Endodermal cell (in vitro differentiated cells): ENCODE data around the gene ERAP2. TPM values are rescaled to one million over a fixed set of nuclear protein-coding genes. Genes with fewer than 3 reads are reported as not detected.

Experiments used
- DNase-seq: peaks from one replicate; pipeline ENCODE4 v3.0.0-alpha.2; 2017
- H3K27ac ChIP-seq: 2 replicates; pipeline ENCODE4 v1.5.1; 2013; ENCODE audit warnings: mild to moderate bottlenecking, low read depth, low read length, moderate library complexity
- H3K27me3 ChIP-seq: 2 replicates; pipeline ENCODE4 v1.6.1; 2013; ENCODE audit warnings: mild to moderate bottlenecking, low read length, moderate library complexity; ENCODE audit not compliant: insufficient read depth, control insufficient read depth, poor library complexity, severe bottlenecking
- H3K36me3 ChIP-seq: 2 replicates; pipeline ENCODE4 v1.7.0; 2013; ENCODE audit warnings: mild to moderate bottlenecking, low read length, moderate library complexity; ENCODE audit not compliant: control insufficient read depth, insufficient read depth
- H3K4me1 ChIP-seq: one replicate; pipeline ENCODE4 v1.7.0; 2013; ENCODE audit warnings: low read length; ENCODE audit not compliant: control insufficient read depth, insufficient read depth
- H3K4me3 ChIP-seq: 2 replicates; pipeline ENCODE4 v1.5.1; 2013; ENCODE audit warnings: mild to moderate bottlenecking, low read length, moderate library complexity
- H3K9ac ChIP-seq: 2 replicates; pipeline ENCODE4 v1.6.1; 2013; ENCODE audit warnings: mild to moderate bottlenecking, low read length, moderate library complexity; ENCODE audit not compliant: poor library complexity, severe bottlenecking; ENCODE audit errors: extremely low read depth
- H3K9me3 ChIP-seq: 2 replicates; pipeline ENCODE4 v1.6.1; 2013; ENCODE audit warnings: mild to moderate bottlenecking, low read length, moderate library complexity; ENCODE audit not compliant: control insufficient read depth
- H3K27ac Mint-ChIP-seq: 2 replicates; pipeline ENCODE4 v1.8.0; 2020; ENCODE audit warnings: mixed read lengths
- H3K27me3 Mint-ChIP-seq: 2 replicates; pipeline ENCODE4 v1.8.0; 2021; ENCODE audit warnings: mild to moderate bottlenecking, mixed read lengths; ENCODE audit not compliant: insufficient read depth
- H3K36me3 Mint-ChIP-seq: 2 replicates; pipeline ENCODE4 v1.8.0; 2020; ENCODE audit warnings: low read depth, mixed read lengths
- H3K4me1 Mint-ChIP-seq: 2 replicates; pipeline ENCODE4 v1.8.0; 2020; ENCODE audit warnings: mixed read lengths
- H3K4me3 Mint-ChIP-seq: 2 replicates; pipeline ENCODE4 v1.8.0; 2020; ENCODE audit warnings: mild to moderate bottlenecking, moderate library complexity, mixed read lengths
- H3K9me3 Mint-ChIP-seq: 2 replicates; pipeline ENCODE4 v1.8.0; 2020; ENCODE audit warnings: mild to moderate bottlenecking, mixed read lengths
- CTCF ChIP-seq: fragments of 200-600 bp; sonication (generic); conservative IDR thresholded peaks from 2 replicates; pipeline ENCODE4 v1.5.0; 2021; ENCODE audit warnings: antibody characterized with exemption, mild to moderate bottlenecking
- WGBS, 2 experiments: methylation state at CpG; one replicate each; pipeline versions ENCODE4 v1.1.5 to v1.1.7; 2013; ENCODE audit warnings: missing lambda C conversion rate in 2 of 2, mixed read lengths in 1 of 2; ENCODE audit not compliant: insufficient coverage in 1 of 2, insufficient read length in 1 of 2; 5-methylcytosine and 5-hydroxymethylcytosine counted together
- total RNA-seq, 2 donors: library from RNA; stranded (reverse); fragmentation: NEBNext Ultra II Directional in 1 of 2; extraction: Animal tissue kit (Norgen Biotek cat#: 25700) in 1 of 2; gene quantifications; 2 replicates in 1 of 2; 3 replicates in 1 of 2; pipeline ENCODE4 v1.2.1, GENCODE V29; 2021

The ERAP2 gene
- total RNA-seq, 2 donors from 2014 or later, result not detected

- TF ChIP-seq CTCF, result no peak
- H3K4me1 ChIP-seq, result no peaks in the 10 kb centered on the region
- H3K9ac ChIP-seq, result no peak overlapping the region
- Mint-ChIP-seq H3K4me1 (peaks cover 7% of the 10 kb centered on the region), H3K36me3 (peaks cover 7% of the 10 kb centered on the region), H3K27ac (no peak overlapping the region), H3K27me3 (no peaks in the 10 kb centered on the region), H3K4me3 (no peak overlapping the region), H3K9me3 (peaks cover 2% of the 10 kb centered on the region)
- H3K27me3 ChIP-seq, result no peaks in the 10 kb centered on the region
- peaks cover 6% of the 10 kb centered on the region for H3K9me3 ChIP-seq
- WGBS, 2 experiments, result 90 to 94% methylated on average over 2 to 4 of the region's 4 CpGs
- DNase-seq, result no peak
- no peaks in the 10 kb centered on the region for H3K36me3 ChIP-seq
- H3K4me3 ChIP-seq, result no peak overlapping the region
- H3K27ac ChIP-seq, result no peak overlapping the region
Observed at GRCh38 chr5:96962540-96962991, 86.3 kb downstream of the ERAP2 start.

GRCh38 chr5:96963267-96963666, 87.0 kb downstream of the ERAP2 start:
- Mint-ChIP-seq H3K36me3 (peaks cover 7% of the 10 kb centered on the region), H3K27me3 (no peaks in the 10 kb centered on the region), H3K4me1 (peaks cover 4% of the 10 kb centered on the region), H3K27ac (no peak overlapping the region), H3K9me3 (peaks cover 2% of the 10 kb centered on the region), H3K4me3 (no peak overlapping the region)
- no peak overlapping the region for H3K27ac ChIP-seq
- TF ChIP-seq CTCF, result no peak
- H3K9me3 ChIP-seq, result peaks cover 4% of the 10 kb centered on the region
- no peaks in the 10 kb centered on the region for H3K4me1 ChIP-seq
- H3K36me3 ChIP-seq, result no peaks in the 10 kb centered on the region
- no peak for DNase-seq
- H3K27me3 ChIP-seq, result no peaks in the 10 kb centered on the region
- no peak overlapping the region for H3K9ac ChIP-seq
- H3K4me3 ChIP-seq, result no peak overlapping the region
- 86 to 100% methylated on average over 2 to 3 of the region's 3 CpGs for WGBS, 2 experiments

GRCh38 chr5:96966801-96967200, 90.5 kb downstream of the ERAP2 start:
- no peaks in the 10 kb centered on the region for H3K4me1 ChIP-seq
- H3K9ac ChIP-seq, result no peak overlapping the region
- no peaks in the 10 kb centered on the region for H3K9me3 Mint-ChIP-seq
- TF ChIP-seq CTCF, result no peak
- no peaks in the 10 kb centered on the region for H3K36me3 ChIP-seq
- 96 to 100% methylated on average over 2 to 4 of the region's 4 CpGs for WGBS, 2 experiments
- no peaks in the 10 kb centered on the region for H3K4me1 Mint-ChIP-seq
- H3K4me3 ChIP-seq, result no peak overlapping the region
- H3K36me3 Mint-ChIP-seq, result peaks cover 4% of the 10 kb centered on the region
- DNase-seq, result no peak
- H3K27ac Mint-ChIP-seq, result no peak overlapping the region
- H3K27ac ChIP-seq, result no peak overlapping the region
- H3K27me3 Mint-ChIP-seq, result no peaks in the 10 kb centered on the region
- no peaks in the 10 kb centered on the region for H3K27me3 ChIP-seq
- H3K4me3 Mint-ChIP-seq, result no peak overlapping the region
- H3K9me3 ChIP-seq, result no peaks in the 10 kb centered on the region
